H1 (cell line): Measurements from ENCODE around the gene CKLF. TPM values are rescaled to one million over a fixed set of nuclear protein-coding genes. Genes with fewer than 3 reads are reported as not detected.

Experiments
- CTCF ChIA-PET: fragments of 300-600 bp; sonication (Branson Sonifier 250); formaldehyde crosslinking; loops from one replicate; lab custom pipeline; 2021; ENCODE audit not compliant: partially characterized antibody; lab: Charles Lee
- POLR2A ChIA-PET: fragments of 300-600 bp; sonication (Branson Sonifier 250); formaldehyde crosslinking; loops from one replicate; lab custom pipeline; 2021; ENCODE audit warnings: inconsistent platforms; ENCODE audit not compliant: partially characterized antibody; lab: Charles Lee
- DNase-seq, 2 experiments: peaks; one replicate each; pipeline versions ENCODE4 v3.0.0 to v3.0.0-alpha.2; 2010 to 2022; ENCODE audit warnings: low spot score in 2 of 2, low read depth in 1 of 2, mixed read lengths in 1 of 2
- FAIRE-seq: peaks from 2 replicates; lab custom pipeline; 2011; peaks lifted over from hg19 to GRCh38; lab: Jason Lieb, UNC
- H2AFZ ChIP-seq: 2 replicates; pipeline ENCODE4 v1.8.1; 2012; ENCODE audit warnings: low read length, inconsistent platforms
- H2AK5ac ChIP-seq: 2 replicates; pipeline ENCODE4 v1.6.1; 2013; ENCODE audit warnings: low read depth, low read length
- H2BK120ac ChIP-seq: replicated peaks from 2 replicates; pipeline ENCODE3; 2013; ENCODE audit warnings: low read depth, low read length, inconsistent platforms
- H2BK12ac ChIP-seq: 2 replicates; pipeline ENCODE4 v1.6.1; 2013; ENCODE audit warnings: low read depth, low read length
- H2BK15ac ChIP-seq: 2 replicates; pipeline ENCODE4 v1.6.1; 2013; ENCODE audit warnings: low read length
- H2BK20ac ChIP-seq: 2 replicates; pipeline ENCODE4 v1.6.1; 2013; ENCODE audit warnings: low read length
- H2BK5ac ChIP-seq: 2 replicates; pipeline ENCODE4 v1.6.1; 2013; ENCODE audit warnings: low read depth, low read length
- H3K14ac ChIP-seq: 2 replicates; pipeline ENCODE4 v1.6.1; 2013; ENCODE audit warnings: inconsistent platforms; ENCODE audit not compliant: insufficient read length
- H3K18ac ChIP-seq: 2 replicates; pipeline ENCODE4 v1.6.1; 2013; ENCODE audit warnings: low read length; ENCODE audit errors: extremely low read depth
- H3K23ac ChIP-seq: 2 replicates; pipeline ENCODE4 v1.6.1; 2013; ENCODE audit warnings: inconsistent platforms; ENCODE audit not compliant: insufficient read length
- H3K23me2 ChIP-seq: 2 replicates; pipeline ENCODE4 v1.6.1; 2013; ENCODE audit warnings: low read depth, low read length
- H3K27ac ChIP-seq: 2 replicates; pipeline ENCODE4 v1.6.1; 2011; ENCODE audit warnings: low read depth, low read length, inconsistent platforms
- H3K27me3 ChIP-seq, 4 experiments: replicated peaks in 1 of 4; 1 replicate in 1 of 4; 2 replicates in 3 of 4; pipeline versions ENCODE4 v1.6.1 to v1.8.1; 2011 to 2013; ENCODE audit warnings: low read length in 3 of 4, mild to moderate bottlenecking in 3 of 4, inconsistent platforms in 2 of 4, mixed read lengths in 2 of 4, moderate library complexity in 1 of 4; ENCODE audit not compliant: control insufficient read depth in 3 of 4, insufficient read depth in 3 of 4; ENCODE audit errors: extremely low read depth in 1 of 4
- H3K36me3 ChIP-seq, 4 experiments: 2 replicates each; pipeline versions ENCODE4 v1.6.1 to v1.8.1; 2011 to 2013; ENCODE audit warnings: mild to moderate bottlenecking in 4 of 4, low read length in 3 of 4, moderate library complexity in 2 of 4, control low read depth in 1 of 4, inconsistent platforms in 1 of 4; ENCODE audit not compliant: insufficient read depth in 4 of 4, control insufficient read depth in 2 of 4
- H3K4ac ChIP-seq: replicated peaks from 2 replicates; pipeline ENCODE3; 2013; ENCODE audit warnings: low read length, low read depth, mixed read lengths, inconsistent platforms; ENCODE audit not compliant: insufficient read length
- H3K4me1 ChIP-seq, 4 experiments: replicated peaks in 1 of 4; 1 replicate in 1 of 4; 2 replicates in 3 of 4; pipeline versions ENCODE4 v1.6.1 to v1.8.1; 2011 to 2013; ENCODE audit warnings: low read length in 3 of 4, inconsistent platforms in 2 of 4, mixed read lengths in 1 of 4; ENCODE audit not compliant: insufficient read depth in 4 of 4, control insufficient read depth in 3 of 4
- H3K4me2 ChIP-seq, 2 experiments: 2 replicates each; pipeline versions ENCODE4 v1.6.1 to v1.8.1; 2011 to 2013; ENCODE audit warnings: low read depth in 2 of 2, low read length in 2 of 2, control low read depth in 1 of 2, inconsistent platforms in 1 of 2, mild to moderate bottlenecking in 1 of 2; ENCODE audit not compliant: insufficient read depth in 1 of 2
- H3K4me3 ChIP-seq, 4 experiments: fragments of 200-600, 300-600 bp in 1 of 4; sonication (generic), shearing (Covaris generic), sonication (Bioruptor Twin) in 1 of 4; 2 replicates each; pipeline versions ENCODE4 v1.5.1 to v1.8.1; 2011 to 2016; ENCODE audit warnings: low read length in 4 of 4, low read depth in 3 of 4, control low read depth in 2 of 4, inconsistent platforms in 2 of 4, mild to moderate bottlenecking in 2 of 4, mixed read lengths in 1 of 4, moderate library complexity in 1 of 4; ENCODE audit not compliant: insufficient read depth in 2 of 4; ENCODE audit errors: extremely low read depth in 1 of 4
- H3K56ac ChIP-seq: replicated peaks from 2 replicates; pipeline ENCODE3; 2013; ENCODE audit warnings: low read depth, mild to moderate bottlenecking, mixed read lengths, low read length, inconsistent platforms; ENCODE audit not compliant: insufficient read length
- H3K79me1 ChIP-seq: 2 replicates; pipeline ENCODE4 v1.6.1; 2013; ENCODE audit warnings: low read depth, low read length, control low read depth
- H3K79me2 ChIP-seq, 2 experiments: 2 replicates each; pipeline versions ENCODE4 v1.6.1 to v1.8.1; 2012 to 2013; ENCODE audit warnings: low read length in 2 of 2, mild to moderate bottlenecking in 2 of 2, inconsistent platforms in 1 of 2; ENCODE audit not compliant: insufficient read depth in 2 of 2, control insufficient read depth in 1 of 2
- H3K9ac ChIP-seq, 4 experiments: replicated peaks in 1 of 4; 1 replicate in 1 of 4; 2 replicates in 3 of 4; pipeline versions ENCODE4 v1.6.1 to v1.8.1; 2011 to 2013; ENCODE audit warnings: low read depth in 3 of 4, low read length in 3 of 4, control low read depth in 2 of 4, mild to moderate bottlenecking in 2 of 4, moderate library complexity in 2 of 4, inconsistent platforms in 1 of 4; ENCODE audit errors: extremely low read depth in 1 of 4
- H3K9me3 ChIP-seq, 2 experiments: 2 replicates each; pipeline versions ENCODE4 v1.6.1 to v1.8.1; 2012 to 2013; ENCODE audit warnings: mild to moderate bottlenecking in 2 of 2, moderate library complexity in 2 of 2, control low read depth in 1 of 2, inconsistent platforms in 1 of 2, low read depth in 1 of 2, low read length in 1 of 2, mixed read lengths in 1 of 2; ENCODE audit not compliant: insufficient read depth in 2 of 2
- H4K20me1 ChIP-seq, 2 experiments: replicated peaks in 1 of 2; 2 replicates each; pipeline versions ENCODE3 to v1.8.1; 2011 to 2013; ENCODE audit warnings: inconsistent platforms in 2 of 2, low read length in 2 of 2, mild to moderate bottlenecking in 1 of 2; ENCODE audit not compliant: insufficient read depth in 2 of 2, control insufficient read depth in 1 of 2
- H4K5ac ChIP-seq: 2 replicates; pipeline ENCODE4 v1.6.1; 2013; ENCODE audit warnings: low read length, low read depth, mixed read lengths, inconsistent platforms; ENCODE audit not compliant: insufficient read length
- H4K8ac ChIP-seq: 2 replicates; pipeline ENCODE4 v1.8.0; 2013; ENCODE audit warnings: mild to moderate bottlenecking, moderate library complexity, low read length, inconsistent platforms; ENCODE audit not compliant: insufficient read depth; ENCODE audit errors: extremely low read depth
- H4K91ac ChIP-seq: replicated peaks from 2 replicates; pipeline ENCODE3; 2013; ENCODE audit warnings: low read length, mixed read lengths, inconsistent platforms; ENCODE audit not compliant: insufficient read length
- ATF3 ChIP-seq: IDR thresholded peaks from 2 replicates; pipeline ENCODE4 v1.6.1; 2011; ENCODE audit warnings: low read depth, mild to moderate bottlenecking, low read length; ENCODE audit not compliant: insufficient read depth
- BACH1 ChIP-seq: IDR thresholded peaks from 2 replicates; pipeline ENCODE4 v1.6.1; 2012; ENCODE audit warnings: low read length, improper control_type of control experiment
- CBX5 ChIP-seq: fragments of 300-800, 300-1000 bp; sonication (generic); IDR thresholded peaks from 2 replicates; pipeline ENCODE4 v1.7.1; 2016; ENCODE audit warnings: antibody characterized with exemption, low read length, low read depth
- MAFK ChIP-seq: IDR thresholded peaks from 2 replicates; pipeline ENCODE4 v1.6.1; 2012; ENCODE audit warnings: low read depth, mild to moderate bottlenecking, improper control_type of control experiment, low read length
- SP2 ChIP-seq: IDR thresholded peaks from 2 replicates; pipeline ENCODE4 v1.6.1; 2012; ENCODE audit warnings: mild to moderate bottlenecking, low read length, inconsistent platforms
- WGBS, 2 experiments: shearing (Covaris generic) in 1 of 2; methylation state at CpG; one replicate each; pipeline versions ENCODE4 v1.1.6 to v1.1.7; 2013 to 2015; ENCODE audit warnings: low lambda C conversion rate in 2 of 2, mixed read lengths in 2 of 2, inconsistent platforms in 1 of 2, low coverage in 1 of 2, missing lambda C conversion rate in 1 of 2; ENCODE audit not compliant: insufficient replicate concordance in 2 of 2, insufficient coverage in 1 of 2, insufficient read length in 1 of 2; ENCODE audit errors: extremely low coverage in 1 of 2, missing lambda C conversion rate in 1 of 2; 5-methylcytosine and 5-hydroxymethylcytosine counted together
- polyA plus RNA-seq, 7 experiments: library from polyadenylated mRNA; depleted of rRNA in 3 of 7; stranded (reverse) in 5 of 7; unstranded in 2 of 7; fragments of >200 nt in 5 of 7; fragments of 200-250 nt in 2 of 7; gene quantifications; 1 replicate in 5 of 7; 2 replicates in 1 of 7; 4 replicates in 1 of 7; pipeline versions ENCODE4 v1.2.1 to v1.2.3, GENCODE V29; 2011 to 2013; ENCODE audit warnings: missing spikeins in 2 of 7, mixed read lengths in 2 of 7
- total RNA-seq: library from RNA; stranded (reverse); fragmentation: NEBNext Ultra II Directional; extraction: Animal tissue kit (Norgen Biotek cat#: 25700); gene quantifications from 2 replicates; pipeline ENCODE4 v1.2.1, GENCODE V29; 2021

The CKLF gene
- total and polyA plus RNA-seq, 2 of the 8 experiments (the other 6 are each of a cell fraction or from before 2014, with no cell fraction given): 21.1 to 63.5 TPM

GRCh38 chr16:66574081-66574480 is 21.7 kb downstream of the CKLF start:
- POLR2A ChIA-PET: interaction anchor here (0.6 kb wide), 1 partner anchor 945 kb away, joined by 3 read pairs; no protein-coding TSS in a partner anchor
- H3K27ac ChIP-seq: no peak overlapping the region

More at GRCh38 chr16:66574081-66574480, 21.7 kb downstream of the CKLF start:
- H3K56ac ChIP-seq: no peak overlapping the region
- H3K79me1 ChIP-seq: no peaks in the 10 kb centered on the region
- no peak overlapping the region for H2AK5ac ChIP-seq
- H3K4me1 ChIP-seq: peaks cover 0 to 6% (median 3%) of the 10 kb centered on the region in 4 experiments; a peak in 5 of 7 replicates
- H2BK15ac ChIP-seq: no peak overlapping the region
- H3K4ac ChIP-seq: no peak overlapping the region
- H4K5ac ChIP-seq: no peak overlapping the region
- H2AFZ ChIP-seq: no peak overlapping the region
- H3K4me3 ChIP-seq: no peak overlapping the region
- FAIRE-seq: no peak
- TF ChIP-seq ATF3: no peak
- no peak for TF ChIP-seq CBX5
- TF ChIP-seq SP2: no peak
- TF ChIP-seq MAFK: no peak
- no peak for TF ChIP-seq BACH1
- no peak overlapping the region for H3K18ac ChIP-seq
- H4K20me1 ChIP-seq: no peaks in the 10 kb centered on the region
- H3K36me3 ChIP-seq: no peaks in the 10 kb centered on the region
- no peak for DNase-seq
- no peak overlapping the region for H3K4me2 ChIP-seq
- no peak overlapping the region for H3K23ac ChIP-seq
- no peak overlapping the region for H2BK20ac ChIP-seq
- CTCF ChIA-PET: interaction anchor here (1.5 to 6.8 kb wide), 3 partner anchors 10 to 27 kb away, joined by 4 to 30 read pairs (median 6); no protein-coding TSS in a partner anchor
- peaks cover 11 to 17% (median 17%) of the 10 kb centered on the region in 4 experiments for H3K27me3 ChIP-seq
- H3K9ac ChIP-seq: no peak overlapping the region
- no peaks in the 10 kb centered on the region for H3K79me2 ChIP-seq
- no peak overlapping the region for H4K8ac ChIP-seq
- no peak overlapping the region for H2BK12ac ChIP-seq
- WGBS, 2 experiments: 93 to 100% methylated on average over 1 of the region's 1 CpG
- no peak overlapping the region for H4K91ac ChIP-seq
- no peaks in the 10 kb centered on the region for H3K9me3 ChIP-seq
- peaks cover 3% of the 10 kb centered on the region for H3K23me2 ChIP-seq
- no peak overlapping the region for H3K14ac ChIP-seq
- H2BK120ac ChIP-seq: no peak overlapping the region
- H2BK5ac ChIP-seq: no peak overlapping the region
